CD4-positive, CD25-positive, alpha-beta regulatory T cell (primary cell): ENCODE data around the gene TRPV4. TPM values are rescaled to one million over a fixed set of nuclear protein-coding genes. Genes with fewer than 3 reads are reported as not detected.

ENCODE experiments used
- ATAC-seq, 2 donors: fragments of 150-1000 bp; cut with Tn5 transposase; one replicate each; pipeline ENCODE4 v1.10.0; 2021; ENCODE audit warnings: low read depth in 2 of 2, moderate number of reproducible peaks in 2 of 2, moderate library complexity in 1 of 2
- DNase-seq, 3 donors: peaks; one replicate each; pipeline versions ENCODE4 v3.0.0 to v3.0.0-alpha.2; 2012 to 2022; ENCODE audit warnings: mixed read lengths in 1 of 3
- H3K27ac ChIP-seq: one replicate; pipeline ENCODE4 v1.7.0; 2013; ENCODE audit warnings: mild to moderate bottlenecking, low read length; ENCODE audit not compliant: insufficient read depth, poor library complexity, severe bottlenecking
- H3K27me3 ChIP-seq: one replicate; pipeline ENCODE4 v1.7.0; 2013; ENCODE audit warnings: low read length; ENCODE audit not compliant: control insufficient read depth, insufficient read depth
- H3K36me3 ChIP-seq: one replicate; pipeline ENCODE4 v1.7.0; 2013; ENCODE audit warnings: mild to moderate bottlenecking, low read length, moderate library complexity; ENCODE audit not compliant: control insufficient read depth, insufficient read depth
- H3K4me1 ChIP-seq: 2 replicates; pipeline ENCODE4 v1.7.0; 2013; ENCODE audit warnings: mild to moderate bottlenecking, low read length; ENCODE audit not compliant: insufficient read depth, control insufficient read depth, poor library complexity, severe bottlenecking
- H3K4me3 ChIP-seq: one replicate; pipeline ENCODE4 v1.7.0; 2013; ENCODE audit warnings: low read depth, mild to moderate bottlenecking, low read length, moderate library complexity
- H3K9me3 ChIP-seq, 2 experiments: 1 replicate in 1 of 2; 2 replicates in 1 of 2; pipeline ENCODE4 v1.7.0; 2013; ENCODE audit warnings: low read length in 2 of 2, mild to moderate bottlenecking in 1 of 2, moderate library complexity in 1 of 2; ENCODE audit not compliant: control insufficient read depth in 2 of 2
- H3K27ac Mint-ChIP-seq, 3 donors: one replicate each; pipeline ENCODE4 v1.8.0; 2020 to 2022; ENCODE audit warnings: mild to moderate bottlenecking in 3 of 3, mixed read lengths in 3 of 3, moderate library complexity in 2 of 3
- H3K27me3 Mint-ChIP-seq: one replicate; pipeline ENCODE4 v1.8.0; 2022; ENCODE audit warnings: mild to moderate bottlenecking, mixed read lengths
- H3K36me3 Mint-ChIP-seq: one replicate; pipeline ENCODE4 v1.8.0; 2020; ENCODE audit warnings: mixed read lengths
- H3K4me1 Mint-ChIP-seq, 4 donors: one replicate each; pipeline ENCODE4 v1.8.0; 2020 to 2022; ENCODE audit warnings: mixed read lengths in 4 of 4, mild to moderate bottlenecking in 1 of 4
- H3K4me3 Mint-ChIP-seq, 4 donors: one replicate each; pipeline ENCODE4 v1.8.0; 2020 to 2022; ENCODE audit warnings: mild to moderate bottlenecking in 4 of 4, mixed read lengths in 4 of 4, moderate library complexity in 3 of 4
- H3K9me3 Mint-ChIP-seq, 7 donors: one replicate each; pipeline ENCODE4 v1.8.0; 2020 to 2022; ENCODE audit warnings: mixed read lengths in 7 of 7, mild to moderate bottlenecking in 3 of 7, moderate library complexity in 2 of 7
- polyA plus RNA-seq, 4 donors: library from polyadenylated mRNA; unstranded; fragments of 300-500 nt; fragmentation: Illumina TruSeq; gene quantifications; one replicate each; pipeline ENCODE4 v1.2.3, GENCODE V29; 2021
- total RNA-seq: library from RNA; stranded (reverse); gene quantifications from one replicate; pipeline ENCODE4 v1.2.3, GENCODE V29; 2022

The TRPV4 gene
- total and polyA plus RNA-seq, 5 donors from 2014 or later: not detected

GRCh38 chr12:109760031-109760929 is 72.9 kb downstream of the TRPV4 start:
- Mint-ChIP-seq H3K36me3 (peaks cover 6% of the 10 kb centered on the region), H3K27ac (no peak overlapping the region), H3K9me3 (peaks cover 0 to 20% (median 8%) of the 10 kb centered on the region in 7 donors), H3K4me3 (no peak overlapping the region), H3K27me3 (peaks cover 12% of the 10 kb centered on the region), H3K4me1 (no peaks in the 10 kb centered on the region)
- Histone ChIP-seq H3K4me3 (no peak overlapping the region), H3K4me1 (no peaks in the 10 kb centered on the region), H3K27me3 (no peaks in the 10 kb centered on the region), H3K9me3 (peaks cover 7 to 15% of the 10 kb centered on the region in 2 experiments), H3K27ac (no peak overlapping the region), H3K36me3 (no peaks in the 10 kb centered on the region)
- ATAC-seq (no peak), DNase-seq (no peak)

GRCh38 chr12:109759595-109759994 is 73.6 kb downstream of the TRPV4 start:
- DNase-seq (no peak), ATAC-seq (no peak)
- Histone ChIP-seq H3K27ac (no peak overlapping the region), H3K27me3 (no peaks in the 10 kb centered on the region), H3K4me1 (no peaks in the 10 kb centered on the region), H3K9me3 (peaks cover 7 to 15% of the 10 kb centered on the region in 2 experiments), H3K36me3 (no peaks in the 10 kb centered on the region), H3K4me3 (no peak overlapping the region)
- Mint-ChIP-seq H3K4me1 (no peaks in the 10 kb centered on the region), H3K36me3 (peaks cover 6% of the 10 kb centered on the region), H3K9me3 (peaks cover 0 to 20% (median 8%) of the 10 kb centered on the region in 7 donors), H3K4me3 (no peak overlapping the region), H3K27me3 (peaks cover 12% of the 10 kb centered on the region), H3K27ac (no peak overlapping the region)

- H3K36me3 ChIP-seq: no peaks in the 10 kb centered on the region
- Mint-ChIP-seq H3K4me1 (no peaks in the 10 kb centered on the region), H3K27me3 (peaks cover 12% of the 10 kb centered on the region), H3K9me3 (peaks cover 0 to 20% (median 8%) of the 10 kb centered on the region in 7 donors), H3K36me3 (peaks cover 6% of the 10 kb centered on the region), H3K4me3 (no peak overlapping the region), H3K27ac (no peak overlapping the region)
- no peak overlapping the region for H3K27ac ChIP-seq
- H3K9me3 ChIP-seq: peaks cover 7 to 15% of the 10 kb centered on the region in 2 experiments
- no peaks in the 10 kb centered on the region for H3K4me1 ChIP-seq
- H3K4me3 ChIP-seq: no peak overlapping the region
- DNase-seq (no peak), ATAC-seq (no peak)
- no peaks in the 10 kb centered on the region for H3K27me3 ChIP-seq
Measured at GRCh38 chr12:109758426-109759420, 74.5 kb downstream of the TRPV4 start.

GRCh38 chr12:109757671-109758265 is 75.4 kb downstream of the TRPV4 start:
- Histone ChIP-seq H3K9me3 (peaks cover 7 to 15% of the 10 kb centered on the region in 2 experiments), H3K27ac (no peak overlapping the region), H3K4me3 (no peak overlapping the region), H3K27me3 (no peaks in the 10 kb centered on the region), H3K4me1 (no peaks in the 10 kb centered on the region), H3K36me3 (no peaks in the 10 kb centered on the region)
- no peaks in the 10 kb centered on the region for H3K4me1 Mint-ChIP-seq
- no peak overlapping the region for H3K4me3 Mint-ChIP-seq
- peaks cover 6% of the 10 kb centered on the region for H3K36me3 Mint-ChIP-seq
- ATAC-seq (no peak), DNase-seq (no peak)
- peaks cover 12% of the 10 kb centered on the region for H3K27me3 Mint-ChIP-seq
- H3K27ac Mint-ChIP-seq: no peak overlapping the region
- H3K9me3 Mint-ChIP-seq: peaks cover 0 to 20% (median 8%) of the 10 kb centered on the region in 7 donors

- Mint-ChIP-seq H3K9me3 (peaks cover 0 to 20% (median 8%) of the 10 kb centered on the region in 7 donors), H3K27me3 (peaks cover 12% of the 10 kb centered on the region), H3K27ac (peak overlapping the region in 1 of 3 donors; percentile 27), H3K36me3 (peaks cover 6% of the 10 kb centered on the region), H3K4me1 (no peaks in the 10 kb centered on the region), H3K4me3 (no peak overlapping the region)
- H3K4me3 ChIP-seq: no peak overlapping the region
- DNase-seq (no peak), ATAC-seq (no peak)
- no peaks in the 10 kb centered on the region for H3K36me3 ChIP-seq
- H3K27ac ChIP-seq: no peak overlapping the region
- no peaks in the 10 kb centered on the region for H3K27me3 ChIP-seq
- H3K9me3 ChIP-seq: peaks cover 7 to 15% of the 10 kb centered on the region in 2 experiments
- no peaks in the 10 kb centered on the region for H3K4me1 ChIP-seq
Measured at GRCh38 chr12:109756457-109756856, 76.7 kb downstream of the TRPV4 start.

- H3K9me3 ChIP-seq: peaks cover 7 to 15% of the 10 kb centered on the region in 2 experiments
- H3K9me3 Mint-ChIP-seq: peaks cover 0 to 20% (median 8%) of the 10 kb centered on the region in 7 donors
- DNase-seq: no peak
- H3K27ac ChIP-seq: no peak overlapping the region
- H3K27ac Mint-ChIP-seq: no peak overlapping the region
- H3K4me3 Mint-ChIP-seq: no peak overlapping the region
- no peaks in the 10 kb centered on the region for H3K4me1 ChIP-seq
- H3K4me3 ChIP-seq: no peak overlapping the region
- H3K27me3 Mint-ChIP-seq: peaks cover 20% of the 10 kb centered on the region
- peaks cover 6% of the 10 kb centered on the region for H3K36me3 Mint-ChIP-seq
- no peaks in the 10 kb centered on the region for H3K4me1 Mint-ChIP-seq
- H3K27me3 ChIP-seq: peaks cover 8% of the 10 kb centered on the region
- H3K36me3 ChIP-seq: no peaks in the 10 kb centered on the region
- ATAC-seq: no peak
Measured at GRCh38 chr12:109753959-109754358, 79.2 kb downstream of the TRPV4 start.

- Histone ChIP-seq H3K27ac (no peak overlapping the region), H3K4me1 (no peaks in the 10 kb centered on the region), H3K9me3 (peaks cover 7 to 15% of the 10 kb centered on the region in 2 experiments), H3K4me3 (no peak overlapping the region), H3K27me3 (peaks cover 8% of the 10 kb centered on the region), H3K36me3 (no peaks in the 10 kb centered on the region)
- Mint-ChIP-seq H3K4me1 (no peaks in the 10 kb centered on the region), H3K27me3 (peaks cover 20% of the 10 kb centered on the region), H3K36me3 (peaks cover 6% of the 10 kb centered on the region), H3K9me3 (peaks cover 0 to 20% (median 8%) of the 10 kb centered on the region in 7 donors), H3K27ac (no peak overlapping the region), H3K4me3 (no peak overlapping the region)
- DNase-seq (no peak), ATAC-seq (no peak)
Measured at GRCh38 chr12:109753054-109753401, 80.2 kb downstream of the TRPV4 start.
